Ectodermal cell (in vitro differentiated cells): ENCODE measurements around the gene SBK2.
"Not testable (repeated sequence)": the region's sequence is repeated elsewhere in the genome, so short reads cannot be mapped to it uniquely, and the experiment has no call there.

Source experiments
- H3K27ac ChIP-seq: 2 replicates; pipeline ENCODE4 v1.7.0; 2013; ENCODE audit warnings: mild to moderate bottlenecking, low read depth, low read length; ENCODE audit not compliant: insufficient read depth, poor library complexity, severe bottlenecking
- H3K27me3 ChIP-seq: 2 replicates; pipeline ENCODE4 v1.7.0; 2013; ENCODE audit warnings: mild to moderate bottlenecking, low read length; ENCODE audit not compliant: insufficient read depth, control insufficient read depth, poor library complexity, severe bottlenecking
- H3K36me3 ChIP-seq: one replicate; pipeline ENCODE4 v1.7.0; 2013; ENCODE audit warnings: low read length; ENCODE audit not compliant: control insufficient read depth, insufficient read depth
- H3K4me1 ChIP-seq: one replicate; pipeline ENCODE4 v1.7.0; 2013; ENCODE audit warnings: low read length; ENCODE audit not compliant: control insufficient read depth, insufficient read depth
- H3K4me3 ChIP-seq: 2 replicates; pipeline ENCODE4 v1.7.0; 2013; ENCODE audit warnings: low read depth, low read length, control low read depth; ENCODE audit not compliant: insufficient read depth
- H3K9me3 ChIP-seq: 2 replicates; pipeline ENCODE4 v1.7.0; 2013; ENCODE audit warnings: mild to moderate bottlenecking, low read length, moderate library complexity; ENCODE audit not compliant: control insufficient read depth
- WGBS, 2 experiments: methylation state at CpG; one replicate each; pipeline ENCODE4 v1.1.7; 2013; ENCODE audit warnings: missing lambda C conversion rate in 2 of 2; 5-methylcytosine and 5-hydroxymethylcytosine counted together

SBK2 gene

GRCh38 chr19:55578761-55579747 lies 42.1 kb upstream of the SBK2 start:
- Histone ChIP-seq H3K27me3 (peaks cover 4% of the 10 kb centered on the region), H3K9me3 (no peaks in the 10 kb centered on the region), H3K36me3 (peaks cover 12% of the 10 kb centered on the region), H3K4me1 (no peaks in the 10 kb centered on the region), H3K27ac (no peak overlapping the region), H3K4me3 (peak overlapping the region; percentile 91)
- 96 to 97% methylated on average over 90 of the region's 90 CpGs for WGBS, 2 experiments

- no peaks in the 10 kb centered on the region for H3K4me1 ChIP-seq
- 96 to 97% methylated on average over 83 of the region's 83 CpGs for whole genome bisulfite sequencing, 2 experiments
- peaks cover 12% of the 10 kb centered on the region for H3K36me3 ChIP-seq
- H3K4me3 ChIP-seq, result no peak overlapping the region
- no peaks in the 10 kb centered on the region for H3K9me3 ChIP-seq
- peaks cover 4% of the 10 kb centered on the region for H3K27me3 ChIP-seq
- H3K27ac ChIP-seq, result no peak overlapping the region
Measured at GRCh38 chr19:55578031-55578760, 41.3 kb upstream of the SBK2 start.

- Histone ChIP-seq H3K9me3 (no peaks in the 10 kb centered on the region), H3K27ac (no peak overlapping the region), H3K4me1 (no peaks in the 10 kb centered on the region), H3K27me3 (no peaks in the 10 kb centered on the region), H3K36me3 (peaks cover 12% of the 10 kb centered on the region), H3K4me3 (no peak overlapping the region)
- 90 to 97% methylated on average over 4 to 5 of the region's 5 CpGs for WGBS, 2 experiments
Measured at GRCh38 chr19:55576746-55577145, 39.8 kb upstream of the SBK2 start.

- not testable (repeated sequence) for H3K27me3 ChIP-seq, H3K9me3 ChIP-seq, H3K4me1 ChIP-seq, H3K27ac ChIP-seq, H3K4me3 ChIP-seq
- 96 to 97% methylated on average over 4 of the region's 6 CpGs for WGBS, 2 experiments
- H3K36me3 ChIP-seq, result peaks cover 12% of the 10 kb centered on the region
Measured at GRCh38 chr19:55573929-55574328, 37.0 kb upstream of the SBK2 start.

- H3K4me1 ChIP-seq, H3K27ac ChIP-seq, H3K4me3 ChIP-seq, H3K36me3 ChIP-seq, H3K9me3 ChIP-seq, H3K27me3 ChIP-seq: not testable (repeated sequence)
- WGBS, 2 experiments, result 92 to 94% methylated on average over 5 of the region's 5 CpGs
Measured at GRCh38 chr19:55569477-55569876, 32.5 kb upstream of the SBK2 start.

- Histone ChIP-seq H3K4me1 (no peaks in the 10 kb centered on the region), H3K4me3 (no peak overlapping the region), H3K27me3 (no peaks in the 10 kb centered on the region), H3K9me3 (no peaks in the 10 kb centered on the region), H3K36me3 (no peaks in the 10 kb centered on the region), H3K27ac (no peak overlapping the region)
Measured at GRCh38 chr19:55567708-55568328, 30.9 kb upstream of the SBK2 start.

GRCh38 chr19:55566823-55567222 lies 29.9 kb upstream of the SBK2 start:
- Histone ChIP-seq H3K27ac (no peak overlapping the region), H3K27me3 (no peaks in the 10 kb centered on the region), H3K9me3 (no peaks in the 10 kb centered on the region), H3K4me1 (no peaks in the 10 kb centered on the region), H3K36me3 (no peaks in the 10 kb centered on the region), H3K4me3 (no peak overlapping the region)
- 71 to 72% methylated on average over 9 of the region's 9 CpGs for WGBS, 2 experiments

GRCh38 chr19:55563261-55563690 lies 26.3 kb upstream of the SBK2 start:
- Histone ChIP-seq H3K36me3 (no peaks in the 10 kb centered on the region), H3K4me3 (no peak overlapping the region), H3K27me3 (no peaks in the 10 kb centered on the region), H3K4me1 (no peaks in the 10 kb centered on the region), H3K9me3 (no peaks in the 10 kb centered on the region), H3K27ac (no peak overlapping the region)
- WGBS, 2 experiments, result 78 to 80% methylated on average over 12 of the region's 12 CpGs

GRCh38 chr19:55559684-55560083 lies 22.8 kb upstream of the SBK2 start:
- Histone ChIP-seq H3K9me3 (no peaks in the 10 kb centered on the region), H3K4me3 (no peak overlapping the region), H3K27ac (no peak overlapping the region), H3K36me3 (no peaks in the 10 kb centered on the region), H3K27me3 (no peaks in the 10 kb centered on the region), H3K4me1 (peaks cover 6% of the 10 kb centered on the region)
- WGBS, 2 experiments, result 90% methylated on average over 8 to 9 of the region's 9 CpGs

- H3K4me3 ChIP-seq, result no peak overlapping the region
- H3K36me3 ChIP-seq, result no peaks in the 10 kb centered on the region
- 47 to 50% methylated on average over 8 of the region's 8 CpGs for WGBS, 2 experiments
- H3K27ac ChIP-seq, result no peak overlapping the region
- H3K27me3 ChIP-seq, result no peaks in the 10 kb centered on the region
- H3K4me1 ChIP-seq, result peaks cover 17% of the 10 kb centered on the region
- H3K9me3 ChIP-seq, result no peaks in the 10 kb centered on the region
Measured at GRCh38 chr19:55554741-55555152, 17.8 kb upstream of the SBK2 start.
